ENCODE measurements around the gene SRR.

The SRR gene

GRCh38 chr17:2347805-2348685, 44.3 kb downstream of the SRR start:
- no peak for DNase-seq

GRCh38 chr17:2351269-2351668, 47.5 kb downstream of the SRR start:
- no peak for DNase-seq

DNA sequence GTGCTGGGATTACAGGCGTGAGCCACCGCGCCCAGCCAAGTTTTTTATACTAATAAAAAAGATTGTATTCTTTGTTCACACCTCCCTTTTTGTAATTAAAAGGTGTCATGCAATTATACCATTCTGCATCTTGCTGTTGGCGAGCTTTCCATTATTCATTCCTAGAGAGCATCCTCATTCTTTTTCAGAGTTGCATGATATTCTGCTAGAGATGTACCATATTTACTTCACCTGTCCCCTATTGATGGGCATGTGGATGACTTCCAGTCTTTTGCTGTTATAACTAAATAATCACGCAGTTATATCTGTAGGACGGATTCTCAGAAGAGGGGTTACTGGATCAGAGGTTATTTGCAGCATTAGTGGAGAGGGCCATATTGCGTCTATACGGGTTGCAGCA, 50.6 kb downstream of the SRR start:
- DNase-seq = no peak

- DNase-seq = no peak
Observed at GRCh38 chr17:2357237-2357636, 53.5 kb downstream of the SRR start.

GRCh38 chr17:2357931-2358434, 54.2 kb downstream of the SRR start:
- no peak for DNase-seq

DNA sequence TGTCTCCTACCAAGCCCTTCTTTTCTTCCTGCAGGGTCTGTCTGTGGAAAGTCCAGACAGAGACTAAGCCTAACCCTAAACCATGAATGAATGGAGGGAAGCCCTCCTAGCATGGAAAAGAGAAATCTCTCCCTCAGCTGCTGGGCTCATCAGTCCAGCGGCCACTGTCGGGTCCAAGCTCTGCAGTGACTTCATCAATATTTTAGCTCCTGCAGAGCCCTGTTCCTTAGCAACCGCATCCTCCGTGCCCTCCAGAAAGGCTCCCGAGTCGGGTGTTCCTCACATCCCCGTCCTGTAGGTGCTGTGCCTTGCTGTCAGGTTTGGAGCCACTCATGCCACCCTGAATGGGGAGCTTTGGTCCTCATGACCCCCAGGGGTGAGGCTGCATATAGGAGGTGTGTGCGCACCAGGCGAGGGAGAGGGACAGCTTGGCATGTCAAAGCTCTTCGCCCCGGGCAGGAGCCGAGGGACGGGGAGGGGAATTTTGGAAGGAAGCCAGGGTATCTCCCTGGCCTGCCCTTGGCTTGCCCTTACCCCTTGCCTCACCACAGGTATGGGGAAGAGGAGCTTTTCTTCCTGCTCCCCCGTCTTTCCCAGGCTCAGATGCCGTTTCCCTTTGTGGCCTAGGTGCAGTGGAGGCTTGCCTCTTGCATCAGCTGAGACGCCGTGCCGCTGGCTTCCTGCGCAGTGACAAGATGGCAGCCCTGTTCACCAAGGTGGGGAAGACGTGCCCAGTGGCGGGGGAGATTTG, 57.4 kb downstream of the SRR start:
- no peak for DNase-seq

DNA sequence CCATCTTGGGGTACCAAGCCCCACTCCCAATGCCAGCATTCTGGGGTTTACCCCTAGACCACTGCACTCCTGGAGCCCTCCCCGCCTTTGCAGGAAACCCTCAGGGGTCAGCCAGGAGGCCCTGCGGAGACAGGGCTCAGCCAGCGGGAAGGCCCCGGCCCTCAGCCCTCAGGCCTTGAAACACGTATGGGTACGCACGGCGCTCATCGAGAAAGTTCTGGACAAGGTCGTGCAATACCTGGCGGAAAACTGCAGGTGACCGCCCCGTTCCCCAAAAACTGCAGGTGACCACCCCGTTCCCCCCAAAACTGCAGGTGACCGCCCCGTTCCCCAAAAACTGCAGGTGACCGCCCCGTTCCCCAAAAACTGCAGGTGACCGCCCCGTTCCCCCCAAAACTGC, 58.3 kb downstream of the SRR start:
- no peak for DNase-seq

- DNase-seq = no peak
Observed at GRCh38 chr17:2362416-2362815, 58.7 kb downstream of the SRR start.

DNA sequence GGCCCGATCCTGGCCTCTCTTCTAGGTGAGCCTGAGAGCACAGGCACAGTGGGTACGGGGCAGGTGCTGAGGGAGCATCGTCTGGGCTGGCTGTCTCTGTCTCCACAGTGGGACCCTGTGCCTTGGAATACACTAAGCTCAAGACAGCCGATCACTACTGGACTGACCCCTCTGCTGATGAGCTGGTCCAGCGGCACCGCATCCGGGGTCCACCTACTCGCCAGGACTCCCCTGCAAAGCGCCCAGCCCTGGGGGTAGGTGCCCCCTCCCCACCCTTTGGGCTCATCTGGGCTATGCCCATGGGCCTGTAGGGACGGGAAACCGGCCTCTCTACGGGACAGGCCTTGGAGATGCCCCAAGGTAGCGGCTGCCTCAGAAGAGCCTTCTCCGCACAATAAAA, 59.1 kb downstream of the SRR start:
- DNase-seq = no peak

DNA sequence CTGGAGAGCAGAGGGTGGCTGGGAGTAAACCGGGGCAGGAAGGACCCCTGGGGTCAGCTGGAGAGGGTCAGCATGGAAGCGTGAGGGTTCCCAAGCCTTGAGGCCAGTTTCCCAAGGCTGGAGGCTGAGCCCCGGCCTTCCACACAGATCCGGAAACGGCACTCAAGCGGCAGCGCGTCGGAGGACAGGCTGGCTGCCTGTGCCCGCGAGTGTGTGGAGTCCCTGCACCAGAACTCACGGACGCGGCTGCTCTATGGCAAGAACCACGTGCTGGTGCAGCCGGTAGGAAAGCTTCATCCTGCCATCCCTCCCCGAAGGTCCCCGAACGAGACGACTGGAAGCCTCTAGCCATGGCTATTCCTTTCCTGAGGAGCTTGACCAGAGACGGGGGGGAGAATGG, 59.6 kb downstream of the SRR start:
- DNase-seq = no peak

- DNase-seq = no peak
Observed at GRCh38 chr17:2363851-2364762, 60.4 kb downstream of the SRR start.

- no peak for DNase-seq
Observed at GRCh38 chr17:2364763-2365116, 61.0 kb downstream of the SRR start.

GRCh38 chr17:2365132-2365531, 61.4 kb downstream of the SRR start:
- DNase-seq = no peak

GRCh38 chr17:2366747-2367494, 63.2 kb downstream of the SRR start:
- DNase-seq = no peak

DNA sequence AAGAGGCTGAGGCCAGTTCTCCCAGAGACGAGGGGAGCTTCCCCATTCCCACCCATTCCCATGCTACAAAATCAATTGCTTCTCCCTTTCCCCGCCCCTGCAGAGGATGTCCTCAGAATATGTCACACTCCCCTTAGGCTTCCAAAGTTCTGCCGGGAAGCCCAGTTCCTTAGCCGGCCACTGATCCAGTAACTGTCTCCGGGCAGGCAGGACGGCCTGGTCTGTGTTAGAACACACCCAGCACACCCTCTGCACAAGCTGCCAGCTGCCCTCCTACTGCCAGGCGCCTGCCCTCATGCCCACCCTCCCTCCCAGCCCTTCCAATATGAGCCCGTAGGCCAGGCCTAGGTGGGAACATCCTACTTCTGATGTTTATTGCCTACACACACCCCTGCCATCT, 64.6 kb downstream of the SRR start:
- DNase-seq = no peak

DNA sequence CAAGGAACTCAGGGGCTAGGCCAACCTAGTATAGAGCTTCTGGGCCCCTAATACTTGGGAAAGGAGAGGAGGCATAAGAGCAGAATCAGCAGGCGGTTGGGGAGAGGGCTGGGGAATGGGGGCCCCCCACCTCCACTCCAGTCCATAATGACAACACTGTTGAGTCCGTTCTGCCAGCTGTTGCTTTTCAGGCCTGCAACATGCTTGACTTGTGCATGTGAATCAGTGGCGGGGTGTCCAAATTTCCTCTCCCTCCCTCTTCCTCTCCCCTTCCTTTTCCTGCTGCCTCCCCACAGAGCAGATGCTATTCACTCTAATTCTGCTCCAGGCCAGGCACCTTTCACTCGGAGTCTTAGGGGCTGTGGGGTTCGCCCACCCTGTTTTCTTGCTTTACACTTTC, 65.3 kb downstream of the SRR start:
- no peak for DNase-seq

GRCh38 chr17:2369551-2370210, 65.9 kb downstream of the SRR start:
- no peak for DNase-seq

GRCh38 chr17:2370211-2370589, 66.5 kb downstream of the SRR start:
- DNase-seq = no peak

DNA sequence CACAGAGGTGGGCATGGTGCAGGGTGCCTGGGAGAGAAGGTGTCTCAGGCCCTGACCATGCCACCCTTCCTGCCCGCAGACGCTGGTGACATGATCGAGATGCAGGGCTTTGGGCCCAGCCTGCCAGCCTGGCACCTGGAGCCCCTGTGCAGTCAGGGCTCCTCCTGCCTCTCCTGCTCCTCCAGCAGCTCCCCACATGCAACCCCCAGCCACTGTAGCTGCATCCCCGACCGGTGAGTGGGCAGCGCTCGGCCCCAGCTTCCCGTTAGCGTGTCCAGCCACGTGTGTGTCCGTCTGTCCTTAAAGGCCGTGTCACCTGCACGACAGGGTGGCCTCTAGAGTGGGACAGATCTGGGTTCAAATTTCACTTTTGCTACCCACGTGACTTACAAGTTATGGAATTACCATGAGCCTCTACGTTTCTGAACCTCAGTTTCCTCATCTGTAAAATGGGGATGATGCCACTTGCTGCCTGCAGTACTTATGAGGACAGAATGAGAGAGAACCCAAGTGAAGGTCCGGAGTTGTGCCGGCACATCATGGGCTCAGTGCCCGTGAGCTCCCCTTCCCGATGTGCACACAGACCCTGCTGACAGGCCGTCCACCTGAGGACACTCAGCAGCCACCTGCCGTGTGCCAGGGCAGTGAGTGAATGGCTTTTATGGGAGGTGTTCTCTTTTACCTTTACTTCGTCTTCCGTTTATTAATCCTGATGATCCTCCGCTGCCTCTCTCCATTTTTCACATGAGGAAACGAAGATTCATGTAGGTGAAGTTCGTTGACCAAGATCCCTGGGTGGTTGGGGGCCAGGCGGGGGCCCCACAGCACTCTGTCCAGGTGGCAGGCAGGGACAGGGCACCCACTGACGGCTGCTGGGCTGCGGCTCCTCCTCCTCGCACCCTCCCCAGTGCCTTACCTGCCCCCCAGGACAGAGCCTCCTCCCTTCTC, 67.7 kb downstream of the SRR start:
- no peak for DNase-seq

DNA sequence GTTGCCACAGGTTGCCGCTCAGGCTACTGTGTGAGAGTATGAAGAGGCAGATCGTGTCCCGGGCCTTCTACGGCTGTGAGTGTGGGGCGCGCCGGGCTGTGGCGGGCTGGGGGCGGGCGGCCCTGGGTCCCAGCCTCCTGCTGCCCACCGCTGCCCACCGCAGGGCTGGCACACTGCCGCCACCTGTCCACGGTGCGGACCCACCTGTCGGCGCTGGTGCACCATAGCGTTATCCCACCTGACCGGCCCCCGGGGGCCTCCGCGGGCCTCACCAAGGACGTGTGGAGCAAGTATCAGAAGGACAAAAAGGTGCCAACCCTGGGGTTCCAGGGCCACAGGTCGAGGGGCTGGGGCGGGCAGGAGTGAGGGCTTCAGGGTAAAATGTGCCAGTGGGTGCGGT, 68.4 kb downstream of the SRR start:
- no peak for DNase-seq

GRCh38 chr17:2372681-2373080, 68.9 kb downstream of the SRR start:
- no peak for DNase-seq
